HepG2 (cell line): ENCODE measurements around the gene PLIN4. TPM values are rescaled to one million over a fixed set of nuclear protein-coding genes. Genes with fewer than 3 reads are reported as not detected.

ENCODE experiments used
- ASH2L ChIP-seq: fragments of 300-600, 200-600 bp; sonication (generic); IDR thresholded peaks from 2 replicates; pipeline ENCODE4 v1.7.0; 2017; ENCODE audit warnings: low read depth, mild to moderate bottlenecking, moderate library complexity, mixed read lengths, low read length; ENCODE audit not compliant: insufficient read length
- ATF7-NPFF ChIP-seq: sonication (generic); formaldehyde crosslinking; IDR thresholded peaks from 2 replicates; pipeline ENCODE4 v1.8.1; 2023; ENCODE audit warnings: mild to moderate bottlenecking, low read depth, missing genetic modification reagents, moderate library complexity
- CBX2 ChIP-seq, 2 experiments: fragments of 200-600 bp in 1 of 2; sonication (generic); formaldehyde crosslinking in 1 of 2; IDR thresholded peaks; 2 replicates each; pipeline versions ENCODE4 v1.7.0 to v1.8.1; 2018 to 2022; ENCODE audit warnings: low read depth in 2 of 2, low read length in 1 of 2, mild to moderate bottlenecking in 1 of 2, missing genetic modification reagents in 1 of 2
- HES4 ChIP-seq: sonication (generic); formaldehyde crosslinking; IDR thresholded peaks from 2 replicates; pipeline ENCODE4 v1.9.0; 2021; ENCODE audit warnings: mild to moderate bottlenecking, missing genetic modification reagents, borderline replicate concordance
- IKZF1 ChIP-seq: fragments of 450-650 bp; IDR thresholded peaks from 2 replicates; pipeline ENCODE4 v1.7.1; 2016
- KAT2B ChIP-seq: fragments of 150-350 bp; IDR thresholded peaks from 2 replicates; pipeline ENCODE4 v1.6.1; 2014; ENCODE audit warnings: low read depth, low read length, borderline replicate concordance
- TCF12 ChIP-seq, 2 experiments: fragments of 450-650 bp in 1 of 2; sonication (generic) in 1 of 2; formaldehyde crosslinking in 1 of 2; IDR thresholded peaks; 2 replicates each; pipeline versions ENCODE4 v1.6.1 to v1.8.0; 2017 to 2022; ENCODE audit warnings: antibody characterized with exemption in 1 of 2, mild to moderate bottlenecking in 1 of 2, missing genetic modification reagents in 1 of 2, moderate library complexity in 1 of 2
- ZNF3 ChIP-seq: IDR thresholded peaks from 2 replicates; pipeline ENCODE4 v1.7.0; 2017; ENCODE audit warnings: inconsistent platforms
- ZNF572 ChIP-seq: sonication (generic); formaldehyde crosslinking; IDR thresholded peaks from 2 replicates; pipeline ENCODE4 v1.5.1; 2020; ENCODE audit warnings: mild to moderate bottlenecking, missing genetic modification reagents
- polyA plus RNA-seq, 8 experiments: library from polyadenylated mRNA; depleted of rRNA in 3 of 8; stranded (reverse) in 7 of 8; unstranded in 1 of 8; fragments of >200 nt; fragmentation: Illumina TruSeq in 4 of 8; extraction: Trizol in 4 of 8; gene quantifications; 2 replicates each; pipeline versions ENCODE4 v1.2.1 to v1.2.3, GENCODE V29; 2011 to 2016; ENCODE audit warnings: low read depth in 4 of 8, missing spikeins in 1 of 8, mixed read lengths in 1 of 8; ENCODE audit not compliant: insufficient read depth in 1 of 8
- total RNA-seq, 5 experiments: library from RNA; depleted of rRNA; stranded (reverse); fragments of >200 nt; fragmentation: Illumina TruSeq; extraction: Trizol; gene quantifications; 2 replicates each; pipeline ENCODE4 v1.2.3, GENCODE V29; 2016; ENCODE audit warnings: low read depth in 1 of 5
- TF ChIP-seq, protein P1 (sequence below), 2 experiments: IDR thresholded peaks; 2 replicates each; pipeline ENCODE4 v1.6.1; 2011 to 2012; ENCODE audit warnings: low read length in 2 of 2, borderline replicate concordance in 1 of 2, low read depth in 1 of 2, mild to moderate bottlenecking in 1 of 2, moderate library complexity in 1 of 2
- TF ChIP-seq, protein P2 (sequence below): IDR thresholded peaks from 2 replicates; pipeline ENCODE4 v1.6.1; 2016; ENCODE audit warnings: low read depth, control low read depth
- TF ChIP-seq, protein P3 (sequence below): sonication (generic); formaldehyde crosslinking; IDR thresholded peaks from 2 replicates; pipeline ENCODE4 v1.4.0; 2020; ENCODE audit warnings: missing genetic modification reagents
- TF ChIP-seq, protein P4 (sequence below): sonication (generic); formaldehyde crosslinking; IDR thresholded peaks from 2 replicates; pipeline ENCODE4 v1.4.0; 2020; ENCODE audit warnings: mild to moderate bottlenecking, low read depth, missing genetic modification reagents
- TF ChIP-seq, protein P5 (sequence below): sonication (generic); formaldehyde crosslinking; IDR thresholded peaks from 2 replicates; pipeline ENCODE4 v1.5.1; 2020; ENCODE audit warnings: mild to moderate bottlenecking, missing genetic modification reagents
- TF ChIP-seq, protein P6 (sequence below): sonication (generic); formaldehyde crosslinking; conservative IDR thresholded peaks from 2 replicates; pipeline ENCODE4 v1.5.0; 2020; ENCODE audit warnings: missing genetic modification reagents

PLIN4 gene
- total and polyA plus RNA-seq, 2 of the 13 experiments (the other 11 are each of a cell fraction or from before 2014, with no cell fraction given): 1.1 to 1.3 TPM

DNA sequence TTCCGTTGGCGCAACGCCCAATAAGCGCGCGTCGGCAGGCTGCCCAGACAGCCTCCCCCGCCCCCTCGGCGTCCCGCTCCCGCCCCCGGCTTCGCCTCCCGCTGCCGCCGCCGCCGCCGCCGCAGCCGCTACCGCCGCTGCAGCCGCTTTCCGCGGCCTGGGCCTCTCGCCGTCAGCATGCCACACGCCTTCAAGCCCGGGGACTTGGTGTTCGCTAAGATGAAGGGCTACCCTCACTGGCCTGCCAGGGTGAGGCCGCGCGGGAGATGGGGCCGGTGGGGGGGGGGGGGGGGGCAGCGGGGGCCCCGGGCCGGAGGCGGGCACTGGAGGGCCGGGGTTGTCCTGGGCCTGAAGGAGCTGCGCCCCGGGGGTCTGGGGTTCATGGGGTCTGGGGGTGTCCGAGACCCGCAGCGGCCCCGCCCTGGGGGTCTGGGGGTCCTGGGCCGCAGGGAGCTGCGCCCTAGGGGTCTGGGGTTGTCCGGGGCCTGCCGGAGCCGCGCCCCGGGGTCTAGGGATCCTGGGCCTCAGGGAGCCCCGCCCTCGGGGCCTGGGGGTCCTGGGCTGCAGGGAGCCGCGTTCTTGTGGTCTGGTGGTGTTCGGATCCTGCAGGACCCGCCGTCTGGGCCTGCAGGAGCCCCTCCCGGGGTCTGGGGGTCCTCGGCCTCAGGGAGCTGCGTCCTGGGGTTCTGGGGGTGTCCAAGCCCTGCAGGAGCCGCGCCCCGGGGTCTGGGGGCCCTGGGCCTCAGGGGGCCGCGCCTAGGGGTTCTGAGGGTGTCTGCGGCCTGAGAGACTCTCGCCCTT is 45.9 kb downstream of the PLIN4 start, which contains the start of gene HDGFL2 (continued):
- no peak for TF ChIP-seq HES4 (CRISPR knock-in tag)
- TF ChIP-seq, protein P1, sequence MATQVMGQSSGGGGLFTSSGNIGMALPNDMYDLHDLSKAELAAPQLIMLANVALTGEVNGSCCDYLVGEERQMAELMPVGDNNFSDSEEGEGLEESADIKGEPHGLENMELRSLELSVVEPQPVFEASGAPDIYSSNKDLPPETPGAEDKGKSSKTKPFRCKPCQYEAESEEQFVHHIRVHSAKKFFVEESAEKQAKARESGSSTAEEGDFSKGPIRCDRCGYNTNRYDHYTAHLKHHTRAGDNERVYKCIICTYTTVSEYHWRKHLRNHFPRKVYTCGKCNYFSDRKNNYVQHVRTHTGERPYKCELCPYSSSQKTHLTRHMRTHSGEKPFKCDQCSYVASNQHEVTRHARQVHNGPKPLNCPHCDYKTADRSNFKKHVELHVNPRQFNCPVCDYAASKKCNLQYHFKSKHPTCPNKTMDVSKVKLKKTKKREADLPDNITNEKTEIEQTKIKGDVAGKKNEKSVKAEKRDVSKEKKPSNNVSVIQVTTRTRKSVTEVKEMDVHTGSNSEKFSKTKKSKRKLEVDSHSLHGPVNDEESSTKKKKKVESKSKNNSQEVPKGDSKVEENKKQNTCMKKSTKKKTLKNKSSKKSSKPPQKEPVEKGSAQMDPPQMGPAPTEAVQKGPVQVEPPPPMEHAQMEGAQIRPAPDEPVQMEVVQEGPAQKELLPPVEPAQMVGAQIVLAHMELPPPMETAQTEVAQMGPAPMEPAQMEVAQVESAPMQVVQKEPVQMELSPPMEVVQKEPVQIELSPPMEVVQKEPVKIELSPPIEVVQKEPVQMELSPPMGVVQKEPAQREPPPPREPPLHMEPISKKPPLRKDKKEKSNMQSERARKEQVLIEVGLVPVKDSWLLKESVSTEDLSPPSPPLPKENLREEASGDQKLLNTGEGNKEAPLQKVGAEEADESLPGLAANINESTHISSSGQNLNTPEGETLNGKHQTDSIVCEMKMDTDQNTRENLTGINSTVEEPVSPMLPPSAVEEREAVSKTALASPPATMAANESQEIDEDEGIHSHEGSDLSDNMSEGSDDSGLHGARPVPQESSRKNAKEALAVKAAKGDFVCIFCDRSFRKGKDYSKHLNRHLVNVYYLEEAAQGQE (IDR thresholded peaks at IDR 0.05; ENCODE audit: borderline replicate concordance in 1 of 2, low read depth in 1 of 2, low read length in 2 of 2): no peak
- TF ChIP-seq, protein P2, sequence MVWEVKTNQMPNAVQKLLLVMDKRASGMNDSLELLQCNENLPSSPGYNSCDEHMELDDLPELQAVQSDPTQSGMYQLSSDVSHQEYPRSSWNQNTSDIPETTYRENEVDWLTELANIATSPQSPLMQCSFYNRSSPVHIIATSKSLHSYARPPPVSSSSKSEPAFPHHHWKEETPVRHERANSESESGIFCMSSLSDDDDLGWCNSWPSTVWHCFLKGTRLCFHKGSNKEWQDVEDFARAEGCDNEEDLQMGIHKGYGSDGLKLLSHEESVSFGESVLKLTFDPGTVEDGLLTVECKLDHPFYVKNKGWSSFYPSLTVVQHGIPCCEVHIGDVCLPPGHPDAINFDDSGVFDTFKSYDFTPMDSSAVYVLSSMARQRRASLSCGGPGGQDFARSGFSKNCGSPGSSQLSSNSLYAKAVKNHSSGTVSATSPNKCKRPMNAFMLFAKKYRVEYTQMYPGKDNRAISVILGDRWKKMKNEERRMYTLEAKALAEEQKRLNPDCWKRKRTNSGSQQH: no peak; the same call in 1 of the 2 replicates
- no peak for TF ChIP-seq IKZF1
- no peak for TF ChIP-seq TCF12 (IDR thresholded peaks at IDR 0.05)
- TF ChIP-seq TCF12 (CRISPR knock-in tag; IDR thresholded peaks at IDR 0.05): no peak
- TF ChIP-seq, protein P3, sequence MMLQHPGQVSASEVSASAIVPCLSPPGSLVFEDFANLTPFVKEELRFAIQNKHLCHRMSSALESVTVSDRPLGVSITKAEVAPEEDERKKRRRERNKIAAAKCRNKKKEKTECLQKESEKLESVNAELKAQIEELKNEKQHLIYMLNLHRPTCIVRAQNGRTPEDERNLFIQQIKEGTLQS (CRISPR knock-in tag): no peak
- TF ChIP-seq ASH2L: no peak
- no peak for TF ChIP-seq ZNF572 (CRISPR knock-in tag)
- TF ChIP-seq, protein P4, sequence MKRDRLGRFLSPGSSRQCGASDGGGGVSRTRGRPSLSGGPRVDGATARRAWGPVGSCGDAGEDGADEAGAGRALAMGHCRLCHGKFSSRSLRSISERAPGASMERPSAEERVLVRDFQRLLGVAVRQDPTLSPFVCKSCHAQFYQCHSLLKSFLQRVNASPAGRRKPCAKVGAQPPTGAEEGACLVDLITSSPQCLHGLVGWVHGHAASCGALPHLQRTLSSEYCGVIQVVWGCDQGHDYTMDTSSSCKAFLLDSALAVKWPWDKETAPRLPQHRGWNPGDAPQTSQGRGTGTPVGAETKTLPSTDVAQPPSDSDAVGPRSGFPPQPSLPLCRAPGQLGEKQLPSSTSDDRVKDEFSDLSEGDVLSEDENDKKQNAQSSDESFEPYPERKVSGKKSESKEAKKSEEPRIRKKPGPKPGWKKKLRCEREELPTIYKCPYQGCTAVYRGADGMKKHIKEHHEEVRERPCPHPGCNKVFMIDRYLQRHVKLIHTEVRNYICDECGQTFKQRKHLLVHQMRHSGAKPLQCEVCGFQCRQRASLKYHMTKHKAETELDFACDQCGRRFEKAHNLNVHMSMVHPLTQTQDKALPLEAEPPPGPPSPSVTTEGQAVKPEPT (CRISPR knock-in tag): no peak
- 0 out of 2 replicates have a peak, but pooled peaks have one; percentile 32 for TF ChIP-seq ATF7-NPFF (CRISPR knock-in tag)
- TF ChIP-seq, protein P5, sequence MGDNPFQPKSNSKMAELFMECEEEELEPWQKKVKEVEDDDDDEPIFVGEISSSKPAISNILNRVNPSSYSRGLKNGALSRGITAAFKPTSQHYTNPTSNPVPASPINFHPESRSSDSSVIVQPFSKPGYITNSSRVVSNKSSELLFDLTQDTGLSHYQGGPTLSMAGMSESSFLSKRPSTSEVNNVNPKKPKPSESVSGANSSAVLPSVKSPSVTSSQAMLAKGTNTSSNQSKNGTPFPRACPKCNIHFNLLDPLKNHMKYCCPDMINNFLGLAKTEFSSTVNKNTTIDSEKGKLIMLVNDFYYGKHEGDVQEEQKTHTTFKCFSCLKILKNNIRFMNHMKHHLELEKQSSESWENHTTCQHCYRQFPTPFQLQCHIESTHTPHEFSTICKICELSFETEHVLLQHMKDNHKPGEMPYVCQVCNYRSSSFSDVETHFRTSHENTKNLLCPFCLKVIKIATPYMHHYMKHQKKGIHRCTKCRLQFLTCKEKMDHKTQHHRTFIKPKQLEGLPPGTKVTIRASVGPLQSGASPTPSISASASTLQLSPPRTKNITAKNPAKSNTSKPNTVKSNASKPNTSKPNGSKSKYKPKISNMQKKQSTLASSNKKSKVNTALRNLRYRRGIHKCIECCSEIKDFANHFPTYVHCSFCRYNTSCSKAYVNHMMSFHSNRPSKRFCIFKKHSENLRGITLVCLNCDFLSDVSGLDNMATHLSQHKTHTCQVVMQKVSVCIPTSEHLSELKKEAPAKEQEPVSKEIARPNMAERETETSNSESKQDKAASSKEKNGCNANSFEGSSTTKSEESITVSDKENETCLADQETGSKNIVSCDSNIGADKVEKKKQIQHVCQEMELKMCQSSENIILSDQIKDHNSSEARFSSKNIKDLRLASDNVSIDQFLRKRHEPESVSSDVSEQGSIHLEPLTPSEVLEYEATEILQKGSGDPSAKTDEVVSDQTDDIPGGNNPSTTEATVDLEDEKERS (CRISPR knock-in tag): 0 out of 2 replicates have a peak, but pooled peaks have one; percentile 30
- TF ChIP-seq KAT2B: no peak
- TF ChIP-seq ZNF3 (CRISPR knock-in tag): no peak
- TF ChIP-seq, protein P6, sequence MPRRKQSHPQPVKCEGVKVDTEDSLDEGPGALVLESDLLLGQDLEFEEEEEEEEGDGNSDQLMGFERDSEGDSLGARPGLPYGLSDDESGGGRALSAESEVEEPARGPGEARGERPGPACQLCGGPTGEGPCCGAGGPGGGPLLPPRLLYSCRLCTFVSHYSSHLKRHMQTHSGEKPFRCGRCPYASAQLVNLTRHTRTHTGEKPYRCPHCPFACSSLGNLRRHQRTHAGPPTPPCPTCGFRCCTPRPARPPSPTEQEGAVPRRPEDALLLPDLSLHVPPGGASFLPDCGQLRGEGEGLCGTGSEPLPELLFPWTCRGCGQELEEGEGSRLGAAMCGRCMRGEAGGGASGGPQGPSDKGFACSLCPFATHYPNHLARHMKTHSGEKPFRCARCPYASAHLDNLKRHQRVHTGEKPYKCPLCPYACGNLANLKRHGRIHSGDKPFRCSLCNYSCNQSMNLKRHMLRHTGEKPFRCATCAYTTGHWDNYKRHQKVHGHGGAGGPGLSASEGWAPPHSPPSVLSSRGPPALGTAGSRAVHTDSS: no peak
- TF ChIP-seq CBX2 (IDR thresholded peaks at IDR 0.05; ENCODE audit: low read depth, low read length): no peak
- no peak for TF ChIP-seq CBX2 (CRISPR knock-in tag; IDR thresholded peaks at IDR 0.05; ENCODE audit: low read depth)
